Inferior parietal cortex (tissue), 1 donor: ENCODE data around the gene PLCH2.

ENCODE experiments used
- DNase-seq: peaks from one replicate; pipeline ENCODE4 v3.0.0-alpha.2; 2016; ENCODE audit errors: extremely low spot score

The PLCH2 gene

DNA sequence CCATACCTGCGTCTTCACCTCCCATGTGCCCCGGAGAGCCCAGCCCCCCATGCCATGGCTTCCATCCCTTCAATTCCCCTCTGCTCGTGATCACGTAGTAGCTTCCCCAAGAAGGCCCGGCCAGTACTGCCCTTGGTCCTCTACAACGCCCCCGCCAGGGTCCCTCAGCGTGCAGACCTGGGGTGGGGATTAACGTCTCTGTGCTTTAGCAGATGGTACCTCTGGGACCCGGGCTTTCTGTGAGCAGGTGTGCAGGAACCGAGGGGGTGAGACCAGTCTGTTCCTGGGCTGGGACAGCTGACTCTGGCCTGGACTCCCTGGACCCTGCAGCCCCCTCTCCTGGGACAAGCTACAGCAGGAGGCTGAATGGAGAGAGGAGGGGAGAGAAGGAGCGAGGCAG, 1.2 kb downstream of the PLCH2 start:
- no peak for DNase-seq

GRCh38 chr1:2477791-2478499, 1.9 kb downstream of the PLCH2 start:
- DNase-seq, result no peak

GRCh38 chr1:2479186-2479585, 3.1 kb downstream of the PLCH2 start:
- DNase-seq, result no peak

- no peak for DNase-seq
These were observed 3.5 kb downstream of the PLCH2 start for GRCh38 chr1:2479618-2480017.

- DNase-seq, result no peak
These were observed 4.3 kb downstream of the PLCH2 start for GRCh38 chr1:2480236-2480985.

DNA sequence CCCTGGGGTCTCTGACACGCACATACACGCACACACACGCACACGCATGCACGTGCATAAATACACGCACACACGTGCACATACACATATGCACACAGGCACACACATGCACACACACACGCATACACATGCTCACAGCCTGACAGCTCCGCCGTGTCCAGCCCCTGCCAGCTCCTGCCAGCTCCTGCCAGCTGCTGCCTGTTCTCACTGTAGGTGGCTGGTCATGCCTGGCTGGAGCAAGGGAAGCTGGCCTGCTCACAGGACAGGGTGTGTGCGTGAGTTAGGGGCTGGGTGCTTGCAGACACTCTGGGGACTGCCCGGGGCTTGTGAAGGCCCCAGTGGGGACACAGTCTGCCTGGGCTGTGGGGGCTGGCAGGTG, 4.9 kb downstream of the PLCH2 start:
- no peak for DNase-seq

DNA sequence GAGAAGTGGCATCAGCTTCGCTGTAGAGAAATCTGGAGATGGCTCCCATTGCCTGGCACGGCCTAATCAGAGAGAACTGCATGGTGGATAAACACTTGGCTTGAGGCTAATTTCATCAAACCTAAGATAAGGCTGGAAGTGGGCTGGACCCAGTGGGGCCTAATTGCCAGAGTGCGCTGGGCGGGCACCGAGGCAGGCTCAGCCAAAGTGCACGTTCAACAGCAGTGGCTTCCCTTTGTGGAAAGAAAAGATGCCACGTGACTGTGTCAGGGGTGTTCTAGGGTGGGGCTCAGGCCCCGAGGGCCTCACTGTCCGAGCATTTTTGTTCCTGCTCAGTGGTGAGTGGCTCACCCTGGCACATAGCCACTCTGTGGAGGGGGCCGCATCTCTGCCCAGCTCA, 5.8 kb downstream of the PLCH2 start:
- DNase-seq, result no peak

DNA sequence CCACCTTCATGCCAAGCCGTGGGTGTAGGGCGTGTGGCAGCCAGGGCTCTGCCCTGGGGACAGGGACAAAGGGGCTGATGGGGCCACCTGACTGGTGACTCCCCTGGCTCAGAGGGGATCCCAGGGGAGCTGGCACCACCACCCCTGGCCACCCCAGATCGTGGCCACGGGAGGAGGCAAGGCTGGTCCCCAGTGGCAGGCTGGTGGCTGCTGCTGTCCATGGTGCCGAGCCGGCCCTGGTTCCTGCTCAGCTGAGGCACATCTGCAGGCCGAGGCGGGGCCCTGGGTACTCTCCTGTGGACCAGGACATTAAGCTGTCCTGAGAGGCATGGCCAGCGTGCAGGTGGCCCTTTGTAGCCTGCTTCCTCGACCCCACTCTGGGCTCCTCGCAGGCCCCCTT, 6.5 kb downstream of the PLCH2 start:
- no peak for DNase-seq

DNA sequence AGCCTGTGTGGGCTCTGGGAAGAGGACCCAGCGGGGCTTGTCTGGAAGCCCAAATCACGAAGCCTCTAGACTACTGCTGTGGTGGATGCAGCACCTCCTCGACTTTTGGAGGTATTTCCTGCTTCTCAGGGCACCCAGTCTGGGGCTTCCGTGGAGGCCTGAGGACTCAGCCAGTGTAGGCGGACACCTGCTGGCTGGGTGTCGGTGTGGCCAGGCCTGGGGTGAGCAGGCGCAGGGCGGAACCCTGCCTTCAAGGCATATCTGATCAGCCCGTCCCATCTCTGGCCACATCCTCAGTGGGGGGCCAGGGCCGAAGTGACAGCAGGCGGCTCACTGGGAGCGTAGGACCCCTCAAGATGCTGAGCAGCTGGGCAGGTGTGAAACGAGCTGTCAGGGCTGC, 6.9 kb downstream of the PLCH2 start:
- DNase-seq, result no peak

GRCh38 chr1:2483970-2484369, 7.9 kb downstream of the PLCH2 start:
- DNase-seq, result no peak

DNA sequence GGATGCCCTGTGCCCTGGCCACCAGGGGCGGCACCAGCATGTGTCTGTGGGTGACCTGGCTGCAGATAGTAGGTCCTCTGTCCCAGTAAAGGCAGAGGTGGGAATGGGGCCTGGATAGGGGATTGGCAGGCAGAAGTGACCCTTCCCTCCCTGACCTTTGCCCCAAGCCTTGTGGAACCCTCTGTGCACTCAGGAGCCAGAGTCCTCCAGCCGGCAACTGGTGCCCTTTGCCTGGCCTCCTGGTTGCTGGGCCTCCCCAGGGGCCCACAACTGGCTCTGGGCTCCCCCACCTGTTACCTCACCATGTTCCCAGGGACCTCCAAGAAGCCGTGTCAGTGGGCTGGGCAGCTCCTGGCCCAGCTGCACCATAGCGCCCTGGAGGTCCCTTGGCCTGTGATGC, 10.0 kb downstream of the PLCH2 start:
- DNase-seq, result no peak

DNA sequence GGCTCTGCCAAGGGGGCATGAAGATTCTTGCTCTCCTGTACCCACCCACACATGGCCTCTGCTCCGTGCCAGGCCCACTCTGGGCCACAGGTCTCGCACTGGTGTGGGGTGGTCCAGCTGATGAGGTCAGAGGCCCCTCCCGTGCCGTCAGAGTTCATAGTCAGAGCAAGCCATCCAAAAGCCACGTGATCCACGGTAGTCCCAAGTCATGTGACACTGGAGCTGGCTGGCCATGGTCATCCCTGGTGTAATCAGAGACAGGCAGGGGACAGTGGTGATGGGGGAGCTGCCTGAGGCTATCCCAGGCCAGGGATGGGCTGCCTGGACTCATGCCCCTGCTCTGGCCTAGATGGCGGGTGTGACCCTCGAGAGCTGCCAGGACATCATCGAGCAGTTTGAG, 10.5 kb downstream of the PLCH2 start:
- no peak for DNase-seq

DNA sequence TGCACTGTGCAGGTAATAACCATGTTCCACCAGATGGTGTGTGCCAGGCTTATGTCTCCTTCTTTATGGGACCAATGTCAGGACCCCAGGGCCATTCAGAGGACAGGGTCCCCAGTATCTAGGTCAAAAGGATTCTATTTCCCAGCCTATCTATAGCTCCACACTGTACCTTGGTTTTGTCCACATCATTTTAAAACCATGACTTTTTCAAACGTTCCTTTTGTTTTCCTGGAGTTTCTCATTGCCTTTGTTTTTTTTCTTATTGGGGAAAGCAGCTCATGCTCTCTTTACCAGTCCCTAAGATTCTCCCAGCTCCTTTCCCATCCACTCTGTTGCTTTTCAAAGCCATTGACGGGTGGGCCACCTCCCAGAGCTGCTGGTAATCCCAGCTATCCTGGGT, 12.6 kb downstream of the PLCH2 start:
- DNase-seq, result no peak

- no peak for DNase-seq
These were observed 13.5 kb downstream of the PLCH2 start for GRCh38 chr1:2489615-2490014.

- no peak for DNase-seq
These were observed 16.0 kb downstream of the PLCH2 start for GRCh38 chr1:2492091-2492490.

- DNase-seq, result no peak
These were observed 17.1 kb downstream of the PLCH2 start for GRCh38 chr1:2493218-2493617.

DNA sequence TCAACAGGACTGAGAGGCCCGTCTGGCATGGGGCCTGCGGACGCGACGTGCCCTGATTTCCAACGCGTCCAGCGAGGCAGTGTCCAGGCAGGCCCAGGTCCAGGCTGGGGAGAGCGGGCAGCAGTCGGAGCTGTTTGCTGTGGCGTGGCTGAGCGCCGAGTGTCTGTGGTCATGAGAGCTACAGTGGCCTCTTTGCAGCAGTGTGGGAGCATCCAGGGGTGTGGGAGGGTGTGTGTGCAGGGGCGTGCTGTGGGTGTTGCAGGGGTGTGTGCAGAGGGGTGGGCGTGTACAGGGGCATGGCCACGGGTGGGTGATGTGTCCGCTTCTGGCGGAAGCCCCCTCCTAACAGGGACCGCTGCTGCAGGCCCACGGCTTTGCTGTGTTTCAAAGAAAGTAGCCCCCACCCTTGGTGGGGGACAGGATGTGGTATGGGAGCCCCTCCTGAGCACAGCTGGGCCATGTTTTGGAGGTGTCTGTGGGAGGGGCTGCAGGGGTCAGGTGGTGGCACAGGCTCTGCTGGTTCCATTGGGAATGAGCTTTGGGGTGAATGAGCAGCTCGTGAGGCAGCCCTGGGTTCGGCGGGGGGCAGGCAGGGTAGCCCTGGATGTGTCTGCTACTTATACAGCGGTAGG, 17.7 kb downstream of the PLCH2 start:
- peak; percentile 68 for DNase-seq

GRCh38 chr1:2494323-2494693, 18.2 kb downstream of the PLCH2 start:
- no peak for DNase-seq

- no peak for DNase-seq
These were observed 18.9 kb downstream of the PLCH2 start for GRCh38 chr1:2495026-2495425.

- DNase-seq, result no peak
These were observed 19.5 kb downstream of the PLCH2 start for GRCh38 chr1:2495546-2495945.

- DNase-seq, result no peak
These were observed 20.1 kb downstream of the PLCH2 start for GRCh38 chr1:2496087-2496622.

DNA sequence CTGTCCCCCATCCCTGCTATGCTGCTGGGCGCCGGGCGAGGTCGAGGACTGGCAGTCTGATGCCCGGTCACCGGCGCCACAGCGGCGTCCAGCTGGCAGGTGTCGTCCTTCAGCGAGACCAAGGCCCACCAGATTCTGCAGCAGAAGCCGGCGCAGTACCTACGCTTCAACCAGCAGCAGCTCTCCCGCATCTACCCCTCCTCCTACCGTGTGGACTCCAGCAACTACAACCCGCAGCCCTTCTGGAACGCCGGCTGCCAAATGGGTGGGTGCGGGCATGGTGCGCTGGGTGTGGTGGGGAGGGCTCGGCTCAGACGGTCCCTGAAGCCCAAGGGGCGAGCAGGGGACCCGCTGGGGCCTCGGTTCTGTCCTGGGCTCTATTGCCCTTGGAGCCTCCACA, 20.7 kb downstream of the PLCH2 start:
- no peak for DNase-seq

DNA sequence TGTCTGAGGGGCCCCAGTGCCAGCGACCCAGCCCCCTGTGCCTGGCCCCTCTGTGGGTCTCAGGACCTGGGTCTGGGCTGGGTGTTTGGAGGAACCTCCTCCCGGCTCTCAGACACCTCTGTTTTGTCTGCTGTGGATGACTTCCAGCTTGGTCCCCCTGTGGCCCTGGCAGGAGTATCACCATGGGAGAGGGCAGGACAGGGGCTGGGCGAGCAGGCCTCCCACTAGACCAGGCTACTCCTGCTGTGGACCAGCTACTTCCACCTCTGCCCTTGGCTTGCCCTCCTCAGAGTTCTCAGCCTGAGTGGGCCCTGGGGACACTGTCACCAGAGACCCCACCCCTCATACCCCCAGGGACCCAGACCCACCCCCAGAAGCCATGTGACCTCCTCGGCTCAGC, 21.8 kb downstream of the PLCH2 start:
- DNase-seq, result no peak
